Stimulated activated naive CD8-positive, alpha-beta T cell treated with anti-CD3 and anti-CD28 coated beads, Interleukin-15, amount 100 ng/mL, for 72 hours (primary cell): ENCODE results near the gene CDK6.
"Not testable (repeated sequence)": the region's sequence is repeated elsewhere in the genome, so short reads cannot be mapped to it uniquely, and the experiment has no call there.

Experiments
- ATAC-seq: fragments of 150-1000 bp; cut with Tn5 transposase; 2 replicates; pipeline ENCODE4 v1.10.0; 2021; ENCODE audit warnings: mild to moderate bottlenecking, moderate library complexity
- DNase-seq, 2 donors: peaks; one replicate each; pipeline ENCODE4 v3.0.0; 2021 to 2022
- H3K27ac Mint-ChIP-seq, 2 donors: one replicate each; pipeline ENCODE4 v1.8.0; 2022; ENCODE audit warnings: mild to moderate bottlenecking in 2 of 2, mixed read lengths in 2 of 2, moderate library complexity in 2 of 2
- H3K27me3 Mint-ChIP-seq: one replicate; pipeline ENCODE4 v1.8.0; 2022; ENCODE audit warnings: mixed read lengths
- H3K4me1 Mint-ChIP-seq: one replicate; pipeline ENCODE4 v1.8.0; 2022; ENCODE audit warnings: mild to moderate bottlenecking, mixed read lengths
- H3K4me3 Mint-ChIP-seq, 2 donors: one replicate each; pipeline ENCODE4 v1.8.0; 2022; ENCODE audit warnings: mild to moderate bottlenecking in 2 of 2, mixed read lengths in 2 of 2, moderate library complexity in 1 of 2
- H3K9me3 Mint-ChIP-seq, 2 donors: one replicate each; pipeline ENCODE4 v1.8.0; 2022; ENCODE audit warnings: mixed read lengths in 2 of 2

CDK6 gene

GRCh38 chr7:92769394-92769699 lies 67.0 kb downstream of the CDK6 start:
- Mint-ChIP-seq H3K27ac (peak overlapping the region; percentile 66 to 88), H3K9me3 (no peaks in the 10 kb centered on the region), H3K4me3 (peak overlapping the region in 1 of 2 donors; percentile 62), H3K27me3 (no peaks in the 10 kb centered on the region), H3K4me1 (peaks cover 70% of the 10 kb centered on the region)
- ATAC-seq = peak; percentile 9
- DNase-seq = no peak

- Mint-ChIP-seq H3K9me3 (no peaks in the 10 kb centered on the region), H3K27ac (peak overlapping the region; percentile 93 to 97), H3K4me3 (peak overlapping the region; percentile 35 to 65), H3K27me3 (no peaks in the 10 kb centered on the region), H3K4me1 (peaks cover 74% of the 10 kb centered on the region)
- DNase-seq = peak; percentile 27 to 47
- ATAC-seq = peak; percentile 98
Measured at GRCh38 chr7:92768501-92769393, 67.6 kb downstream of the CDK6 start.

GRCh38 chr7:92767437-92767836 lies 68.9 kb downstream of the CDK6 start:
- ATAC-seq (no peak), DNase-seq (no peak)
- H3K9me3 Mint-ChIP-seq = no peaks in the 10 kb centered on the region
- H3K4me1 Mint-ChIP-seq = peaks cover 62% of the 10 kb centered on the region
- no peaks in the 10 kb centered on the region for H3K27me3 Mint-ChIP-seq
- peak overlapping the region in 1 of 2 donors; percentile 97 for H3K27ac Mint-ChIP-seq
- peak overlapping the region in 1 of 2 donors; percentile 65 for H3K4me3 Mint-ChIP-seq

GRCh38 chr7:92766461-92767003 lies 69.8 kb downstream of the CDK6 start:
- H3K27ac Mint-ChIP-seq = no peak overlapping the region
- peaks cover 68% of the 10 kb centered on the region for H3K4me1 Mint-ChIP-seq
- no peaks in the 10 kb centered on the region for H3K27me3 Mint-ChIP-seq
- H3K4me3 Mint-ChIP-seq = no peak overlapping the region
- DNase-seq = no peak
- no peak for ATAC-seq
- H3K9me3 Mint-ChIP-seq = no peaks in the 10 kb centered on the region

- DNase-seq (no peak), ATAC-seq (no peak)
- no peak overlapping the region for H3K4me3 Mint-ChIP-seq
- no peaks in the 10 kb centered on the region for H3K27me3 Mint-ChIP-seq
- no peaks in the 10 kb centered on the region for H3K9me3 Mint-ChIP-seq
- peak overlapping the region in 1 of 2 donors; percentile 52 for H3K27ac Mint-ChIP-seq
- peaks cover 68% of the 10 kb centered on the region for H3K4me1 Mint-ChIP-seq
Measured at GRCh38 chr7:92765725-92766124, 70.6 kb downstream of the CDK6 start.

DNA sequence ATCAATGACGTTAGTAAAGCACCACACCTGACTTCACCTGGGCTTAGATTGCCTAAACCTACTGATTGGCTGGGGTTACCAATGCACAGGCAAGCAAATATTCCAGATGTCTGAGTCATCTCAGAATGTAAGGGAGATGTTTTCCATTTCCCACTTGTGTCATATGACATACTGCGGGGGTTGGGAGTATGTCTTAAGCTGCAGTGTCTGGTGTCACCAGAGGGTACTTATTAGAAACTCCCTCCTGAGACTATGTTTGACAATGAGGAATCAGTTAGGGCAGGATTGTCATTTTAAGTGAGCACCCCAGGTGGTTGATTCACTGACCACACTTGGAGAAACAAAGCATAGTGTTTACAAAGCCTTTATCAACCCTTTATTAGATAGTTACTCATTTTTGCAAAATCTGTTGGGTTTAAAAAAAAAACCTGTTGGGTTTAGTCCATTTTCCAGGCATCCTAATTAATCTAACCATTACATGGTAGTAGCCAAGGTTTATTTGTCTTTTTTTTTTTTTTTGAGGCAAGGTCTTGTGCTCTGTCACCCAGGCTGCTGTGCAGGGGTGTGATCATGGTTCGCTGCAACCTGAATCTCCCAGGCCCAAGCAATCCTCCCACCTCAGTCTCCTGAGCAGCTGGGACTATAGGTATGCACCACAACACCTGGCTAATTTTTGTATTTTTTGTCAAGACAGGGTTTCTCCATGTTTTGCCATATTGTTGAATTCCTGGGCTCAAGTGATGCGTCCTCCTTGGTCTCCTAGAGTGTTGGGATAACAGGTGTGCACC lies 72.5 kb downstream of the CDK6 start:
- H3K27ac Mint-ChIP-seq = no peak overlapping the region
- peaks cover 50% of the 10 kb centered on the region for H3K4me1 Mint-ChIP-seq
- no peak for DNase-seq
- H3K9me3 Mint-ChIP-seq = no peaks in the 10 kb centered on the region
- no peaks in the 10 kb centered on the region for H3K27me3 Mint-ChIP-seq
- ATAC-seq = peak; percentile 57
- H3K4me3 Mint-ChIP-seq = no peak overlapping the region

GRCh38 chr7:92762851-92763250 lies 73.5 kb downstream of the CDK6 start:
- Mint-ChIP-seq H3K4me1 (peaks cover 40% of the 10 kb centered on the region), H3K9me3 (no peaks in the 10 kb centered on the region), H3K27me3 (no peaks in the 10 kb centered on the region), H3K4me3 (no peak overlapping the region), H3K27ac (no peak overlapping the region)
- no peak for ATAC-seq
- no peak for DNase-seq

DNA sequence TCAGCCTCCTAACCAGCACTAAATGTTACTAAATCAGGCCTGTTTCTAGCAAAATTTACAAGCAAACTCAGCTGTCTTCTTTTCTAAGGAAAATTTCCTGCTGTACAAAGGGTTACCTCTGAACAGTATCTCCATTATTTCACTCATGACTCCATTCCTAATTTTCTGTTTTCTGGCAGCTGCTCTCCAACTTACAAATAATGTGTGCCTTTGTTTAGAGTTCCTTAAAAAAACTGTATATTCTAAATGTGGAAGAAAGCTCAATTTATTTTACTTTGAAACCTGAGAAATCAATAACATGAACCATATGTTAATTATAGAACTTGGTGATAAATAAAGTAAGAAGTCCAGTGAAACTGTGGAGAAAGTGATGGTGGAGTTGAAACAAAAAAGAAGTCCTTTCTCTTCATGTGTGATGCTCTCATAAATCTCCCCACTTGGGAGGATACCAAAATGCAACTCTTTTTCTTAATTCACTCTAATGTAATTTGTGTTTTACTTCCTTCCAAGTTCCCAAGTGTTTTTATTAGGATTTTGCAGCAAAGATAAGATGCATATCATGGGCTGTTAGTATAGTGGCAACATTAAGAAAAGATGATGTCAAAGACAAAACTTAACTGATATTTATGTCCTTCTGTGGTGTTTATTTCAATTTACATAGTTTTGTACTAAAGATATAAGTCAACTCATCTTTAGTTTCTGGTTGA lies 74.8 kb downstream of the CDK6 start:
- ATAC-seq = no peak
- no peak for DNase-seq
- H3K4me1 Mint-ChIP-seq = peaks cover 29% of the 10 kb centered on the region
- no peak overlapping the region for H3K4me3 Mint-ChIP-seq
- H3K9me3 Mint-ChIP-seq = no peaks in the 10 kb centered on the region
- peak overlapping the region in 1 of 2 donors; percentile 81 for H3K27ac Mint-ChIP-seq
- H3K27me3 Mint-ChIP-seq = no peaks in the 10 kb centered on the region

DNA sequence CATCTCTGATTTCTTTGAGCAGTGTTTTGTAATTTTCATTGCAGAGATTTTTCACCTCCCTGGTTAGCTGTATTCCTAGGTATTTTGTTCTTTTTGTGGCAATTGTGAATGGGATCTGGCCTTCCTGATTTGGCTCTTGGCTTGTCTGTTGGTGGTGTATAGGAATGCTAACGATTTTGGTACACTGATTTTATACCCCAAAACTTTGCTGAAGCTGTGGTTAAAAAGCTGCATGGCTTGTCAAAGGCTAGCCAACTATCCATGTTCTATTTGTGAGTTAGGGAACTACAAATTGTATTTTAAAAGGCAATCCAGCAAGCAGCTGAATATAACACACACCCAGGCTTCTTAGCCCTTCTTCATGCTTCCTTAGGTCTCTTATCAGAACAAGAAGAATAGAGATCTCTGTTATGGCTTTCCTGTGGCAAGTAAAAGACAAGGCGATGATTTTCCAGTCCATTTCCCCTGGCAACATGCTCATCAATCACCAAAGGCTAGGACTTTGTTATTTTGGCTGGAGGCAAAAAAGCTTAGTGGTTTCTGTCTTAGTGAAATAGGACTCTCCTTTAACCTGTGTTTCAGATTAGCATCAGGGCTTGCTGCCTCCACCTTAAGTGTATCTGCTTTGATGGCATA lies 77.5 kb downstream of the CDK6 start:
- Mint-ChIP-seq H3K4me3 (no peak overlapping the region), H3K27me3 (no peaks in the 10 kb centered on the region), H3K27ac (no peak overlapping the region), H3K4me1 (peaks cover 34% of the 10 kb centered on the region), H3K9me3 (no peaks in the 10 kb centered on the region)
- DNase-seq (no peak), ATAC-seq (no peak)

DNA sequence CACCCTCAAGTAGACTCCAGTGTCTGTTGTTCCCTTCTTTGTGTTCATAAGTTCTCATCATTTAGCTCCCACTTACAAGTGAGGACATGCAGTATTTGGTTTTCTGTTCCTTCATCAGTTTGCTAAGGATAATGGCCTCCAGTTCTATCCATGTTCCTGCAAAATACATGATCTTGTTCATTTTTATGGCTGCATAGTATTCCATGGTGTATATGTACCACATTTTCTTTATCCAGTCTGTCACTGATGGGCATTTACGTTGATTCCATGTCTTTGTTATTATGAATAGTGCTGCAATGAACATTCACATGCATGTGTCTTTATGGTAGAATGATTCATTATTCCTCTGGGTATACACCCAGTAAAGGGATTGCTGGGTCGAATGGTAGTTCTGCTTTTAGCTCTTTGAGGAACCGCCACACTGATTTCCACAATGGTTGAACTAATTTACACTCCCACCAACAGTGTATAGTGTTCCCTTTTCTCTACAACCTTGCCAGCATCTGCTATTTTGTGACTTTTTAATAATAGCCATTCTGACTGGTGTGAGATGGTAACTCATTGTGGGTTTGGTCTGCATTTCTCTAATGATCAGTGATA lies 79.0 kb downstream of the CDK6 start:
- H3K9me3 Mint-ChIP-seq, DNase-seq, H3K4me3 Mint-ChIP-seq, ATAC-seq, H3K27me3 Mint-ChIP-seq, H3K27ac Mint-ChIP-seq: not testable (repeated sequence)
- H3K4me1 Mint-ChIP-seq = peaks cover 43% of the 10 kb centered on the region

DNA sequence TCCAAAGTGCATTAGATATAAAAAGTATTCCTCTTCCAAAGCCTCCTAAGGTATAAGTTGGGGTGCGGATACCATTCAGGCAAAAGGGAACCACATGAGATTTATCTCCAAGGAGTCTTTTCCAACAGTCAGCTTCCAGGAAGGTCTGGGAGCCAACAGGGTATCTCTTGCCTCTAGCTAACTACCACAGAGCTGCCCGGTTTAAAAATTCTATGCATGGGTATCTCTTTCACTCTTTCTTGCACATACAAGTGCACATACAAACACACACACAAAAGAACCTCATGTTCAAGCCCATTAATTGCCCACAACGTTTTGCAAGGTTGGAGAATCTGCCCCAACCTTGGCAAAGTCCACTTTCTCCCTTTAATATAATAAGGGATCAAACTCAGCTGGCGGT lies 80.7 kb downstream of the CDK6 start:
- H3K27ac Mint-ChIP-seq = no peak overlapping the region
- H3K4me1 Mint-ChIP-seq = peaks cover 39% of the 10 kb centered on the region
- ATAC-seq = no peak
- no peaks in the 10 kb centered on the region for H3K27me3 Mint-ChIP-seq
- no peaks in the 10 kb centered on the region for H3K9me3 Mint-ChIP-seq
- no peak for DNase-seq
- no peak overlapping the region for H3K4me3 Mint-ChIP-seq

DNA sequence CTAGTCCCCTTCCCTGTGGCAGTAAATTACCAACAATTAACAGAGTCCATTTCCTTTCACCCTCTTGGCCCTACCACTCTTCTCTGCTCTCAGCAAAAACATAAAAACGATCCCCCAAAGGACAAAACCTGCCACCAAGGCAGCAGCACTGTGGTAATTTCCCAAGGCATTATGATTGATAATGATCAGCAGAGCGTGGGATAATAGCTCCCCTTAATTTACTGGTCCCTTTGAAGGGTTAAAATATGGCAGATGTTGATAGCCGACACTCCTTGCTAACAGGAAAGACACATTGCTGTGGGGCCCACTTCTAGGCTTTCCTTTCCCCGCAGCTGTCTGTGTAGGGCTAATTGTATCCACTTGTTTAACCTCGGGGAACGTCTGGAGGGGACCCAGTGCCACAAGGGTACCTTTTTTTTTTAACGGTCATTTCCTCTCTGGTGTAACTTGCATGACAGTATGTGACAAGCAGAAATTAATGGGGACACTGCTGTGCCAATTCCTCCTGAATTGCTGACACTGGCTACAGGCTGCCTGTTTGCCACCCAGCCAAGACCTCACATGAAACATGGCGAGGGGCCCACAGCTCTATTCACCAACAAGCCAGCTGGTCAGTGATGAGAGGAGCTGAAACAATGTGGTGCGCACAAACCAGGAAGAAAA lies 81.3 kb downstream of the CDK6 start:
- peak overlapping the region in 1 of 2 donors; percentile 77 for H3K27ac Mint-ChIP-seq

DNA sequence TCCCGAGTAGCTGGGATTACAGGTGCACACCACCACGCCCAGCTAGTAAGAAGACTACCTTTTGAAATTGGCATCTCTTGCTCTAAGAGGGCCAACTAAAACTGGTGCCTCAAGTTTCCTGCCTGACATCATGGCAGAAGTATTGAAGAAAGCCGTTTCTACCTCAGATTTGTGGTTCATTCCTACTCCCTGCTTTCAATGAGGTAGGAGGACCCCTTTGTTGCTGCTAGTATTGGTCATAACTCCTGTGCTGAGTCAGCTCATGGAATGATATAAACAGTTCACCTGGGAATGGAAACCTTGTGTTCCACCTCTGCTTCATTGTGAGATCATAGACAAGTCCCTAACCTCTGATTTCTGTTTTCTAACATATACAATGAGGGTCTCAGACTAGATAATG lies 82.8 kb downstream of the CDK6 start:
- no peak overlapping the region for H3K4me3 Mint-ChIP-seq
- peak; percentile 42 for ATAC-seq
- H3K27ac Mint-ChIP-seq = peak overlapping the region in 1 of 2 donors; percentile 50
- H3K9me3 Mint-ChIP-seq = no peaks in the 10 kb centered on the region
- DNase-seq = no peak
- H3K27me3 Mint-ChIP-seq = no peaks in the 10 kb centered on the region
- peaks cover 48% of the 10 kb centered on the region for H3K4me1 Mint-ChIP-seq

More for the DNA sequence above, 81.3 kb downstream of the CDK6 start:
- Mint-ChIP-seq H3K4me1 (peaks cover 39% of the 10 kb centered on the region), H3K9me3 (no peaks in the 10 kb centered on the region), H3K27me3 (no peaks in the 10 kb centered on the region), H3K4me3 (no peak overlapping the region)
- DNase-seq = no peak
- no peak for ATAC-seq
